CD14-positive monocyte (primary cell): ENCODE data around the gene SULT1C2. TPM values are rescaled to one million over a fixed set of nuclear protein-coding genes. Genes with fewer than 3 reads are reported as not detected.

ENCODE experiments used
- DNase-seq, 3 donors: peaks; one replicate each; pipeline ENCODE4 v3.0.0-alpha.2; 2011 to 2022
- H2AFZ ChIP-seq: 2 replicates; pipeline ENCODE4 v1.6.0; 2012; ENCODE audit warnings: mild to moderate bottlenecking, low read depth, low read length, inconsistent platforms; ENCODE audit not compliant: insufficient read depth, poor library complexity, severe bottlenecking
- H3K27ac ChIP-seq, 2 donors: 1 replicate in 1 of 2; 2 replicates in 1 of 2; pipeline ENCODE4 v1.5.1; 2012 to 2013; ENCODE audit warnings: low read length in 2 of 2, control low read depth in 1 of 2, inconsistent platforms in 1 of 2, low read depth in 1 of 2, mild to moderate bottlenecking in 1 of 2
- H3K27me3 ChIP-seq, 2 donors: one replicate each; pipeline versions ENCODE4 v1.6.0 to v1.6.1; 2011 to 2013; ENCODE audit warnings: low read length in 2 of 2; ENCODE audit not compliant: control insufficient read depth in 2 of 2, insufficient read depth in 2 of 2
- H3K36me3 ChIP-seq, 2 donors: replicated peaks in 1 of 2; 1 replicate in 1 of 2; 2 replicates in 1 of 2; pipeline versions ENCODE4 v1.5.1 to v1.6.1; 2012 to 2013; ENCODE audit warnings: low read length in 2 of 2, control low read depth in 1 of 2, inconsistent platforms in 1 of 2, mild to moderate bottlenecking in 1 of 2; ENCODE audit not compliant: insufficient read depth in 2 of 2, control insufficient read depth in 1 of 2
- H3K4me1 ChIP-seq, 2 donors: 1 replicate in 1 of 2; 2 replicates in 1 of 2; pipeline versions ENCODE4 v1.5.1 to v1.6.1; 2012 to 2013; ENCODE audit warnings: low read length in 2 of 2, control low read depth in 1 of 2, inconsistent platforms in 1 of 2, mild to moderate bottlenecking in 1 of 2, moderate library complexity in 1 of 2; ENCODE audit not compliant: insufficient read depth in 2 of 2, control insufficient read depth in 1 of 2
- H3K4me2 ChIP-seq: replicated peaks from 2 replicates; pipeline ENCODE3; 2012; ENCODE audit warnings: low read length, moderate library complexity, mild to moderate bottlenecking; ENCODE audit not compliant: poor library complexity, severe bottlenecking; ENCODE audit errors: extremely low read depth
- H3K4me3 ChIP-seq, 3 experiments: fragments of 200-600 bp in 1 of 3; sonication (generic) in 1 of 3; replicated peaks in 1 of 3; 1 replicate in 2 of 3; 2 replicates in 1 of 3; pipeline ENCODE4 v1.5.1; 2011 to 2013; ENCODE audit warnings: low read length in 3 of 3, mild to moderate bottlenecking in 3 of 3, control low read depth in 2 of 3, low read depth in 2 of 3, inconsistent platforms in 1 of 3, moderate library complexity in 1 of 3
- H3K79me2 ChIP-seq: 2 replicates; pipeline ENCODE4 v1.6.0; 2012; ENCODE audit warnings: mild to moderate bottlenecking, control low read depth, inconsistent platforms, low read length, moderate library complexity; ENCODE audit not compliant: insufficient read depth
- H3K9ac ChIP-seq: 2 replicates; pipeline ENCODE4 v1.6.0; 2017; ENCODE audit warnings: low read length, mild to moderate bottlenecking; ENCODE audit not compliant: insufficient read depth, poor library complexity, severe bottlenecking
- H3K9me3 ChIP-seq, 2 donors: replicated peaks in 1 of 2; 1 replicate in 1 of 2; 2 replicates in 1 of 2; pipeline versions ENCODE4 v1.5.1 to v1.6.1; 2012 to 2013; ENCODE audit warnings: low read length in 2 of 2, control low read depth in 1 of 2; ENCODE audit not compliant: control insufficient read depth in 1 of 2, insufficient read depth in 1 of 2
- H4K20me1 ChIP-seq: 2 replicates; pipeline ENCODE4 v1.6.0; 2012; ENCODE audit warnings: mild to moderate bottlenecking, low read length, control low read depth, moderate library complexity; ENCODE audit not compliant: insufficient read depth
- H3K27ac Mint-ChIP-seq, 7 donors: one replicate each; pipeline ENCODE4 v1.8.0; 2020; ENCODE audit warnings: mild to moderate bottlenecking in 7 of 7, mixed read lengths in 7 of 7, moderate library complexity in 6 of 7, inconsistent platforms in 2 of 7
- H3K27me3 Mint-ChIP-seq, 3 donors: one replicate each; pipeline ENCODE4 v1.8.0; 2021 to 2022; ENCODE audit warnings: low read depth in 3 of 3, mild to moderate bottlenecking in 3 of 3, mixed read lengths in 3 of 3, moderate library complexity in 3 of 3, inconsistent platforms in 1 of 3
- H3K36me3 Mint-ChIP-seq, 2 donors: one replicate each; pipeline ENCODE4 v1.8.0; 2020; ENCODE audit warnings: mixed read lengths in 2 of 2, inconsistent platforms in 1 of 2, mild to moderate bottlenecking in 1 of 2
- H3K4me1 Mint-ChIP-seq: one replicate; pipeline ENCODE4 v1.8.0; 2020; ENCODE audit warnings: mild to moderate bottlenecking, mixed read lengths
- H3K4me3 Mint-ChIP-seq, 2 donors: one replicate each; pipeline ENCODE4 v1.8.0; 2020; ENCODE audit warnings: mild to moderate bottlenecking in 2 of 2, mixed read lengths in 2 of 2, moderate library complexity in 1 of 2
- H3K9me3 Mint-ChIP-seq, 7 donors: one replicate each; pipeline ENCODE4 v1.8.0; 2020 to 2022; ENCODE audit warnings: mixed read lengths in 7 of 7, mild to moderate bottlenecking in 6 of 7, moderate library complexity in 6 of 7, inconsistent platforms in 2 of 7
- WGBS: methylation state at CpG from one replicate; pipeline ENCODE4 v1.1.5; 2013; ENCODE audit warnings: missing lambda C conversion rate; ENCODE audit not compliant: insufficient coverage; 5-methylcytosine and 5-hydroxymethylcytosine counted together
- intact Hi-C, 2 donors: fragments of 100-400 bp; cut with micrococcal nuclease; formaldehyde crosslinking; loops; one replicate each; pipeline versions ENCODE4 v1.15.0 to v1.15.1; 2023
- polyA plus RNA-seq, 3 donors: library from polyadenylated mRNA; depleted of rRNA in 1 of 3; unstranded in 2 of 3; stranded (reverse) in 1 of 3; fragments of 300-500 nt in 2 of 3; fragments of >200 nt in 1 of 3; fragmentation: Illumina TruSeq in 2 of 3; gene quantifications; 1 replicate in 2 of 3; 2 replicates in 1 of 3; pipeline ENCODE4 v1.2.3, GENCODE V29; 2012 to 2021
- TF ChIP-seq, protein P1 (sequence below): fragments of 200-600 bp; IDR thresholded peaks from one replicate; pipeline ENCODE4 v1.8.0; 2022; ENCODE audit warnings: antibody characterized with exemption, mild to moderate bottlenecking

SULT1C2 gene
- polyA plus RNA-seq, 3 donors: not detected

DNA sequence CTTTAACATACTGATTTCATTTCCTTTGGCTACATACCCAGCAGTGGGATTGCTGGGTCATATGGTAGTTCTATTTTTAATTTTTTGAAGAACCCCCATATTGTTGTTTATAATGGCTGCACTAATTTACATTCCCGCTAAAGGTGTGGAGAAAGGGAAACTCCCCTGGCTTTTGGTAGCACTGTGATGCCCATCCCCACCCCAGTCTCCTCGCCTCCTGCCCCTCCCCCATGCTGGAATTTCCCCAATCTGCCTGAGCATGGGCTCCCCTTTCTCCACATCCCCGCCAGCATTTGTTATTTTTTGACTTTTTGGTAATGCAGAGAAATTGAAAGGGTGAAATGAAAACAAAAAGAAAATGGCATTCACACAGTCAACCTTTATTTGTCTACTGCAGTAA lies 59.1 kb downstream of the SULT1C2 start:
- H2AFZ ChIP-seq: no peak overlapping the region
- Mint-ChIP-seq H3K27me3 (peaks cover 1 to 2% (median 2%) of the 10 kb centered on the region in 3 donors), H3K27ac (no peak overlapping the region), H3K4me3 (no peak overlapping the region), H3K36me3 (no peaks in the 10 kb centered on the region), H3K9me3 (peaks cover 0 to 4% (median 2%) of the 10 kb centered on the region in 7 donors), H3K4me1 (peaks cover 11% of the 10 kb centered on the region)
- H3K4me3 ChIP-seq: no peak overlapping the region
- TF ChIP-seq, protein P1, sequence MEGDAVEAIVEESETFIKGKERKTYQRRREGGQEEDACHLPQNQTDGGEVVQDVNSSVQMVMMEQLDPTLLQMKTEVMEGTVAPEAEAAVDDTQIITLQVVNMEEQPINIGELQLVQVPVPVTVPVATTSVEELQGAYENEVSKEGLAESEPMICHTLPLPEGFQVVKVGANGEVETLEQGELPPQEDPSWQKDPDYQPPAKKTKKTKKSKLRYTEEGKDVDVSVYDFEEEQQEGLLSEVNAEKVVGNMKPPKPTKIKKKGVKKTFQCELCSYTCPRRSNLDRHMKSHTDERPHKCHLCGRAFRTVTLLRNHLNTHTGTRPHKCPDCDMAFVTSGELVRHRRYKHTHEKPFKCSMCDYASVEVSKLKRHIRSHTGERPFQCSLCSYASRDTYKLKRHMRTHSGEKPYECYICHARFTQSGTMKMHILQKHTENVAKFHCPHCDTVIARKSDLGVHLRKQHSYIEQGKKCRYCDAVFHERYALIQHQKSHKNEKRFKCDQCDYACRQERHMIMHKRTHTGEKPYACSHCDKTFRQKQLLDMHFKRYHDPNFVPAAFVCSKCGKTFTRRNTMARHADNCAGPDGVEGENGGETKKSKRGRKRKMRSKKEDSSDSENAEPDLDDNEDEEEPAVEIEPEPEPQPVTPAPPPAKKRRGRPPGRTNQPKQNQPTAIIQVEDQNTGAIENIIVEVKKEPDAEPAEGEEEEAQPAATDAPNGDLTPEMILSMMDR: no peak
- H3K27ac ChIP-seq: no peak overlapping the region
- H3K9ac ChIP-seq: no peak overlapping the region
- no peak overlapping the region for H3K4me2 ChIP-seq
- no peaks in the 10 kb centered on the region for H3K27me3 ChIP-seq
- intact Hi-C loops: no loop called here
- no peaks in the 10 kb centered on the region for H3K4me1 ChIP-seq
- H4K20me1 ChIP-seq: no peaks in the 10 kb centered on the region
- WGBS: no CpG with 5 or more reads among the region's 3 CpGs
- H3K79me2 ChIP-seq: no peaks in the 10 kb centered on the region
- H3K9me3 ChIP-seq: no peaks in the 10 kb centered on the region
- no peak for DNase-seq
- H3K36me3 ChIP-seq: no peaks in the 10 kb centered on the region

DNA sequence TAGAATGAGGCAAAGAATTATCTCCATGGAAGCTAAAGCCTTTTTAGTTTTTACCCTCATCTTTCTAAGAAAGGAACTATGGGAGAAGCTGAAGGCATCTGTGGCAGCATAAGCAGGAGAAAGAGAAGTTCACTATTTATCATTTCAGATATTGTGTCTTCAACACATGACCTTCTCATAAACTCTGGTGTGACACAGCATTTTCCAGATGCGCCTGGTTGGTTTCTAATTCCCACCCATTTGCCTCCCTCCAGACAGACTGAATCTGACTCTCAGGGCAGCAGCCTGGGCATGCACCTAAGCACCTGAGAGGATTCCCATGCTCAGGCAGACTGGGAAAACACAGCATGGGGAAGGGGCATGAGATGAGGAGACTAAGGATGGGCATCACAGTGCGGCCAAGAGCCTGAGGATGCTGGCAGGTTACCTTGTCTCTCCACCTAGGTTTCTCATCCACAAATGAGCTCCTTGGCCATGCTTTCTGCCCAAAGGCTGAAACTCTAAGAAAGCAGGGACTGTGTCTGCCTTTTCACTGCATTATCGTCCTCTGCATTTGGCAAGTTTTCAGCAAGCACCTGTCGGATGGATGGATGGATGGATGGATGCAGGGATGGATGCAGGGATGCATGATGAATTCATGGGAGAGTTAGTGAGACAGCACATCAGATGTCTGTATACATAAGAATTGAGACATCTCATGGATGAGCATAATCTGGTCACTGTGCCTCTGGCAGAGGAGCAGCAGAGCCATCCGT lies 60.3 kb downstream of the SULT1C2 start:
- H3K27ac Mint-ChIP-seq: no peak overlapping the region
- intact Hi-C loops: no loop called here
- H3K4me2 ChIP-seq: no peak overlapping the region

More for the DNA sequence above, 60.3 kb downstream of the SULT1C2 start:
- Histone ChIP-seq H3K27ac (no peak overlapping the region), H3K9ac (no peak overlapping the region), H3K4me1 (no peaks in the 10 kb centered on the region), H3K4me3 (no peak overlapping the region), H3K79me2 (no peaks in the 10 kb centered on the region), H4K20me1 (no peaks in the 10 kb centered on the region), H3K9me3 (no peaks in the 10 kb centered on the region), H3K36me3 (no peaks in the 10 kb centered on the region), H2AFZ (no peak overlapping the region), H3K27me3 (no peaks in the 10 kb centered on the region)
- no peaks in the 10 kb centered on the region for H3K36me3 Mint-ChIP-seq
- peaks cover 11% of the 10 kb centered on the region for H3K4me1 Mint-ChIP-seq
- no peak overlapping the region for H3K4me3 Mint-ChIP-seq
- no peak for DNase-seq
- TF ChIP-seq, protein P1: no peak
- 98% methylated on average over 4 of the region's 5 CpGs for WGBS
- peaks cover 0 to 4% (median 2%) of the 10 kb centered on the region in 7 donors for H3K9me3 Mint-ChIP-seq
- peaks cover 0 to 2% (median 1%) of the 10 kb centered on the region in 3 donors for H3K27me3 Mint-ChIP-seq
